ENCODE data around the gene TAPT1. TPM values are rescaled to one million over a fixed set of nuclear protein-coding genes. Genes with fewer than 3 reads are reported as not detected.
"Not testable (repeated sequence)": the region's sequence is repeated elsewhere in the genome, so short reads cannot be mapped to it uniquely, and the experiment has no call there.

The TAPT1 gene
- total RNA-seq, 1 experiment from 2014 or later: 17.3 TPM

GRCh38 chr4:16270454-16271328 lies 44.4 kb upstream of the TAPT1 start:
- intact Hi-C loops (cut with micrococcal nuclease; ENCODE audit: unreplicated experiment): no loop called here
- no peaks in the 10 kb centered on the region for H3K9me3 ChIP-seq (ENCODE audit: control insufficient read depth, insufficient read depth, low read depth, low read length)
- CTCF ChIA-PET: no interaction called here
- no peak overlapping the region for H3K27ac ChIP-seq (ENCODE audit: low read length)
- in situ Hi-C loops (cut with HindIII; ENCODE audit: low pct_unique_long_range_greater_than_20kb, low sequenced_read_pairs): no loop called here
- TF ChIP-seq POLR2AphosphoS5 (IDR thresholded peaks at IDR 0.05; ENCODE audit: low read depth, low read length) (no peak), SIN3A (IDR thresholded peaks at IDR 0.05; ENCODE audit: borderline replicate concordance, insufficient read depth, low read depth, low read length) (no peak), TCF7L2 (IDR thresholded peaks at IDR 0.05; ENCODE audit: low read depth, low read length) (no peak)
- TF ChIP-seq, protein P1, sequence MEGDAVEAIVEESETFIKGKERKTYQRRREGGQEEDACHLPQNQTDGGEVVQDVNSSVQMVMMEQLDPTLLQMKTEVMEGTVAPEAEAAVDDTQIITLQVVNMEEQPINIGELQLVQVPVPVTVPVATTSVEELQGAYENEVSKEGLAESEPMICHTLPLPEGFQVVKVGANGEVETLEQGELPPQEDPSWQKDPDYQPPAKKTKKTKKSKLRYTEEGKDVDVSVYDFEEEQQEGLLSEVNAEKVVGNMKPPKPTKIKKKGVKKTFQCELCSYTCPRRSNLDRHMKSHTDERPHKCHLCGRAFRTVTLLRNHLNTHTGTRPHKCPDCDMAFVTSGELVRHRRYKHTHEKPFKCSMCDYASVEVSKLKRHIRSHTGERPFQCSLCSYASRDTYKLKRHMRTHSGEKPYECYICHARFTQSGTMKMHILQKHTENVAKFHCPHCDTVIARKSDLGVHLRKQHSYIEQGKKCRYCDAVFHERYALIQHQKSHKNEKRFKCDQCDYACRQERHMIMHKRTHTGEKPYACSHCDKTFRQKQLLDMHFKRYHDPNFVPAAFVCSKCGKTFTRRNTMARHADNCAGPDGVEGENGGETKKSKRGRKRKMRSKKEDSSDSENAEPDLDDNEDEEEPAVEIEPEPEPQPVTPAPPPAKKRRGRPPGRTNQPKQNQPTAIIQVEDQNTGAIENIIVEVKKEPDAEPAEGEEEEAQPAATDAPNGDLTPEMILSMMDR (IDR thresholded peaks at IDR 0.05): peak; percentile 7; the same call in 1 of the 2 replicates
- TF ChIP-seq, protein P2, sequence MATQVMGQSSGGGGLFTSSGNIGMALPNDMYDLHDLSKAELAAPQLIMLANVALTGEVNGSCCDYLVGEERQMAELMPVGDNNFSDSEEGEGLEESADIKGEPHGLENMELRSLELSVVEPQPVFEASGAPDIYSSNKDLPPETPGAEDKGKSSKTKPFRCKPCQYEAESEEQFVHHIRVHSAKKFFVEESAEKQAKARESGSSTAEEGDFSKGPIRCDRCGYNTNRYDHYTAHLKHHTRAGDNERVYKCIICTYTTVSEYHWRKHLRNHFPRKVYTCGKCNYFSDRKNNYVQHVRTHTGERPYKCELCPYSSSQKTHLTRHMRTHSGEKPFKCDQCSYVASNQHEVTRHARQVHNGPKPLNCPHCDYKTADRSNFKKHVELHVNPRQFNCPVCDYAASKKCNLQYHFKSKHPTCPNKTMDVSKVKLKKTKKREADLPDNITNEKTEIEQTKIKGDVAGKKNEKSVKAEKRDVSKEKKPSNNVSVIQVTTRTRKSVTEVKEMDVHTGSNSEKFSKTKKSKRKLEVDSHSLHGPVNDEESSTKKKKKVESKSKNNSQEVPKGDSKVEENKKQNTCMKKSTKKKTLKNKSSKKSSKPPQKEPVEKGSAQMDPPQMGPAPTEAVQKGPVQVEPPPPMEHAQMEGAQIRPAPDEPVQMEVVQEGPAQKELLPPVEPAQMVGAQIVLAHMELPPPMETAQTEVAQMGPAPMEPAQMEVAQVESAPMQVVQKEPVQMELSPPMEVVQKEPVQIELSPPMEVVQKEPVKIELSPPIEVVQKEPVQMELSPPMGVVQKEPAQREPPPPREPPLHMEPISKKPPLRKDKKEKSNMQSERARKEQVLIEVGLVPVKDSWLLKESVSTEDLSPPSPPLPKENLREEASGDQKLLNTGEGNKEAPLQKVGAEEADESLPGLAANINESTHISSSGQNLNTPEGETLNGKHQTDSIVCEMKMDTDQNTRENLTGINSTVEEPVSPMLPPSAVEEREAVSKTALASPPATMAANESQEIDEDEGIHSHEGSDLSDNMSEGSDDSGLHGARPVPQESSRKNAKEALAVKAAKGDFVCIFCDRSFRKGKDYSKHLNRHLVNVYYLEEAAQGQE (IDR thresholded peaks at IDR 0.05; ENCODE audit: insufficient read depth in 1 of 2, low read depth in 2 of 2, low read length in 1 of 2): no peak
- H3K4me3 ChIP-seq (ENCODE audit: low read depth in 2 of 2, low read length in 2 of 2): no peak overlapping the region
- H3K4me1 ChIP-seq (ENCODE audit: control insufficient read depth, insufficient read depth, low read length): no peaks in the 10 kb centered on the region
- POLR2A ChIA-PET: no interaction called here
- H3K36me3 ChIP-seq (ENCODE audit: control insufficient read depth, insufficient read depth, low read length): no peaks in the 10 kb centered on the region
- BruUV-seq (replicated peaks): no TSS peak
- DNase-seq (ENCODE audit: low read depth, low spot score): no peak
- no peaks in the 10 kb centered on the region for H3K27me3 ChIP-seq (ENCODE audit: control insufficient read depth, insufficient read depth, low read length)
- no peak for ATAC-seq

DNA sequence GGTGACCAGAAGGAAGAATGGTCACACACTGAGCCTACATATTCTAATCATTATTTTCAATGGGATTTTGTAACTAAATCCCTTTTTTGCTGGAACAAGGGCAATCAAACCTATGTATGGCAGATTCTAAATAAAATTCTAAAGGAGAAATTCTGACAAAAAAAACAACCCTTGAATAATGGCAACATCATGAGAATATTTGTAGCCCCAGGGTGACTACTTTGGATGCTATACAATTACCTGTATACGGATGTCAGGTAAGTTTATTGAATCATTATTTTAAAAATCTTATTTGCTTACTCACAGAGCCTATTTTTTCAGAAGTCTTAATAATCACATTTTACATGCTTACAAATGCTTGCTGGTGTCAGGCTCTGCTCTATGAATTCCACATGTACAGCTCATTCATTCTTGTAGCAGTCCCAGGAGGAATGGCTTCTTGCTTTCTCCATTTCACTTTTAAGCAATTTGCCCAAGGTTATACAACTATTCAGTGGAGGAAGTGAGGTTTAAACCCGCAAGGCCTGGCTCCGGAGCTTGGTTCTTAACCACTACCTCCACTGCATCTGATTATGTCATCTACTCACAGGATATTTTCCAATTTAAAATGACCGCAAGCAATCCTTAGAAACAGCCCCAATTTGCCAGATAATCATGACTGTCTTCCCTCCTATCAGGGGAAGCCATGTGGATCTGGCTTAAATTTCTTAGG lies 43.6 kb upstream of the TAPT1 start:
- H3K36me3 ChIP-seq (ENCODE audit: control insufficient read depth, insufficient read depth, low read length); ATAC-seq; H3K4me3 ChIP-seq (ENCODE audit: low read depth in 2 of 2, low read length in 2 of 2); POLR2A ChIA-PET; BruUV-seq (replicated peaks); DNase-seq (ENCODE audit: low read depth, low spot score); in situ Hi-C loops (cut with HindIII; ENCODE audit: low pct_unique_long_range_greater_than_20kb, low sequenced_read_pairs); H3K27me3 ChIP-seq (ENCODE audit: control insufficient read depth, insufficient read depth, low read length); H3K4me1 ChIP-seq (ENCODE audit: control insufficient read depth, insufficient read depth, low read length); H3K27ac ChIP-seq (ENCODE audit: low read length); intact Hi-C loops (cut with micrococcal nuclease; ENCODE audit: unreplicated experiment); CTCF ChIA-PET; H3K9me3 ChIP-seq (ENCODE audit: control insufficient read depth, insufficient read depth, low read depth, low read length): not testable (repeated sequence)

GRCh38 chr4:16269240-16269639 lies 43.0 kb upstream of the TAPT1 start:
- no peak for ATAC-seq
- no peaks in the 10 kb centered on the region for H3K36me3 ChIP-seq (ENCODE audit: control insufficient read depth, insufficient read depth, low read length)
- no peak overlapping the region for H3K4me3 ChIP-seq (ENCODE audit: low read depth in 2 of 2, low read length in 2 of 2)
- H3K9me3 ChIP-seq (ENCODE audit: control insufficient read depth, insufficient read depth, low read depth, low read length): no peaks in the 10 kb centered on the region
- intact Hi-C loops (cut with micrococcal nuclease; ENCODE audit: unreplicated experiment) (no loop called here), in situ Hi-C loops (cut with HindIII; ENCODE audit: low pct_unique_long_range_greater_than_20kb, low sequenced_read_pairs) (no loop called here)
- H3K27ac ChIP-seq (ENCODE audit: low read length): no peak overlapping the region
- no peak for DNase-seq (ENCODE audit: low read depth, low spot score)
- no TSS peak for BruUV-seq (replicated peaks)
- H3K27me3 ChIP-seq (ENCODE audit: control insufficient read depth, insufficient read depth, low read length): no peaks in the 10 kb centered on the region
- H3K4me1 ChIP-seq (ENCODE audit: control insufficient read depth, insufficient read depth, low read length): no peaks in the 10 kb centered on the region
- CTCF ChIA-PET: no interaction called here
- POLR2A ChIA-PET: no interaction called here
- TF ChIP-seq, protein P2 (IDR thresholded peaks at IDR 0.05; ENCODE audit: insufficient read depth in 1 of 2, low read depth in 2 of 2, low read length in 1 of 2): no peak
